SK-N-SH (cell line): ENCODE data around the gene CD276. TPM values are rescaled to one million over a fixed set of nuclear protein-coding genes. Genes with fewer than 3 reads are reported as not detected.

ENCODE experiments used
- CTCF ChIA-PET: fragments of 300-600, 350-600 bp; formaldehyde crosslinking; extraction: SDS; loops from one replicate; lab custom pipeline; 2021; lab: Yijun Ruan, JAX
- POLR2A ChIA-PET: fragments of 350-600 bp; sonication (Branson Sonifier 250); formaldehyde crosslinking; extraction: SDS; loops from one replicate; lab custom pipeline; 2020; ENCODE audit warnings: antibody characterized with exemption, inconsistent platforms; lab: Yijun Ruan, JAX
- DNase-seq: peaks from one replicate; pipeline ENCODE4 v3.0.0; 2012
- H2AFZ ChIP-seq: fragments of 200-600 bp; sonication (generic); 2 replicates; pipeline ENCODE4 v1.8.1; 2016; ENCODE audit warnings: antibody characterized with exemption, mild to moderate bottlenecking, low read depth
- H3F3A ChIP-seq: fragments of 200-600 bp; sonication (generic); replicated peaks from 2 replicates; pipeline ENCODE3; 2016; ENCODE audit warnings: antibody characterized with exemption, mild to moderate bottlenecking; ENCODE audit not compliant: insufficient read depth
- H3K27ac ChIP-seq, 2 experiments: fragments of 200-500 bp in 1 of 2; fragments of 200-600 bp in 1 of 2; sonication (Bioruptor generic) in 1 of 2; sonication (generic), shearing (Covaris generic) in 1 of 2; 2 replicates each; pipeline versions ENCODE4 v1.5.1 to v1.6.1; 2014 to 2016; ENCODE audit warnings: low read depth in 2 of 2, inconsistent platforms in 1 of 2, low read length in 1 of 2, mild to moderate bottlenecking in 1 of 2, mixed read lengths in 1 of 2
- H3K27me3 ChIP-seq: fragments of 200-600 bp; sonication (generic), shearing (Covaris generic); 2 replicates; pipeline ENCODE4 v1.6.1; 2016; ENCODE audit warnings: mixed run types; ENCODE audit not compliant: insufficient read depth
- H3K36me3 ChIP-seq, 2 experiments: fragments of 200-500 bp in 1 of 2; fragments of 200-600 bp in 1 of 2; sonication (Bioruptor generic) in 1 of 2; sonication (generic) in 1 of 2; replicated peaks in 1 of 2; 2 replicates each; pipeline versions ENCODE3 to v1.5.1; 2014 to 2016; ENCODE audit warnings: low read length in 1 of 2, mild to moderate bottlenecking in 1 of 2; ENCODE audit not compliant: insufficient read depth in 2 of 2, control insufficient read depth in 1 of 2
- H3K4me1 ChIP-seq, 2 experiments: fragments of 200-500 bp in 1 of 2; fragments of 200-600 bp in 1 of 2; sonication (Bioruptor generic) in 1 of 2; sonication (generic), shearing (Covaris generic) in 1 of 2; 2 replicates each; pipeline versions ENCODE4 v1.5.1 to v1.6.1; 2014 to 2016; ENCODE audit warnings: low read depth in 1 of 2, low read length in 1 of 2, mixed run types in 1 of 2; ENCODE audit not compliant: insufficient read depth in 2 of 2, control insufficient read depth in 1 of 2
- H3K4me2 ChIP-seq: fragments of 200-600 bp; sonication (generic), shearing (Covaris generic); 2 replicates; pipeline ENCODE4 v1.6.1; 2017; ENCODE audit warnings: mixed run types
- H3K4me3 ChIP-seq, 2 experiments: fragments of 200-500 bp in 1 of 2; fragments of 200-600 bp in 1 of 2; sonication (Bioruptor generic) in 1 of 2; sonication (generic), shearing (Covaris generic) in 1 of 2; 2 replicates each; pipeline versions ENCODE4 v1.5.1 to v1.8.1; 2014 to 2016; ENCODE audit warnings: low read depth in 2 of 2, inconsistent platforms in 1 of 2, low read length in 1 of 2, mild to moderate bottlenecking in 1 of 2, mixed read lengths in 1 of 2, moderate library complexity in 1 of 2
- H3K79me2 ChIP-seq: fragments of 200-600 bp; sonication (generic); 2 replicates; pipeline ENCODE4 v1.8.1; 2017; ENCODE audit warnings: mild to moderate bottlenecking; ENCODE audit not compliant: insufficient read depth
- H3K9ac ChIP-seq: fragments of 200-600 bp; sonication (generic); 2 replicates; pipeline ENCODE4 v1.6.1; 2017; ENCODE audit warnings: mixed run types
- H3K9me2 ChIP-seq: fragments of 200-600 bp; sonication (generic); 2 replicates; pipeline ENCODE4 v1.6.1; 2017; ENCODE audit warnings: mixed run types
- H3K9me3 ChIP-seq: fragments of 200-600 bp; sonication (generic); 2 replicates; pipeline ENCODE4 v1.6.1; 2017; ENCODE audit warnings: mixed run types, mild to moderate bottlenecking, moderate library complexity
- H4K20me1 ChIP-seq: fragments of 200-600 bp; sonication (generic); 2 replicates; pipeline ENCODE4 v1.6.1; 2017; ENCODE audit warnings: mild to moderate bottlenecking, mixed run types; ENCODE audit not compliant: insufficient read depth
- ELF1 ChIP-seq: IDR thresholded peaks from 2 replicates; pipeline ENCODE4 v1.4.0; 2012
- EP300 ChIP-seq, 2 experiments: IDR thresholded peaks; 2 replicates each; pipeline versions ENCODE4 v1.4.0 to v1.6.1; 2012; ENCODE audit warnings: borderline replicate concordance in 1 of 2, low read depth in 1 of 2, low read length in 1 of 2
- FOXM1 ChIP-seq: IDR thresholded peaks from 2 replicates; pipeline ENCODE4 v1.4.0; 2012; ENCODE audit warnings: low read depth, mild to moderate bottlenecking
- GATA2 ChIP-seq: sonication (generic); formaldehyde crosslinking; IDR thresholded peaks from 2 replicates; pipeline ENCODE4 v1.5.0; 2020; ENCODE audit warnings: mild to moderate bottlenecking, missing genetic modification reagents
- JUND ChIP-seq: IDR thresholded peaks from 2 replicates; pipeline ENCODE4 v1.4.0; 2012
- POLR2AphosphoS5 ChIP-seq: IDR thresholded peaks from 2 replicates; pipeline ENCODE4 v1.6.1; 2012; ENCODE audit warnings: low read depth, low read length
- RAD21 ChIP-seq: IDR thresholded peaks from 2 replicates; pipeline ENCODE4 v1.6.1; 2012; ENCODE audit warnings: mild to moderate bottlenecking, low read length
- RCOR1 ChIP-seq: fragments of 150-350 bp; IDR thresholded peaks from 2 replicates; pipeline ENCODE4 v1.6.1; 2017; ENCODE audit warnings: antibody characterized with exemption, low read length
- RFX5 ChIP-seq: IDR thresholded peaks from 2 replicates; pipeline ENCODE4 v1.6.1; 2012; ENCODE audit warnings: mild to moderate bottlenecking, improper control_type of control experiment, low read length
- RXRA ChIP-seq: IDR thresholded peaks from 2 replicates; pipeline ENCODE4 v1.4.0; 2012; ENCODE audit warnings: low read depth, mild to moderate bottlenecking, borderline replicate concordance
- SMC3 ChIP-seq: IDR thresholded peaks from 2 replicates; pipeline ENCODE4 v1.6.1; 2012; ENCODE audit warnings: low read depth, low read length, improper control_type of control experiment
- TAF1 ChIP-seq: IDR thresholded peaks from 2 replicates; pipeline ENCODE4 v1.6.1; 2012; ENCODE audit warnings: low read depth, mild to moderate bottlenecking, low read length, moderate library complexity, borderline replicate concordance
- TCF12 ChIP-seq: IDR thresholded peaks from 2 replicates; pipeline ENCODE4 v1.4.0; 2012
- TEAD4 ChIP-seq: IDR thresholded peaks from 2 replicates; pipeline ENCODE4 v1.4.0; 2012; ENCODE audit warnings: mild to moderate bottlenecking, borderline replicate concordance; ENCODE audit not compliant: insufficient read depth
- USF2 ChIP-seq: fragments of 150-350 bp; IDR thresholded peaks from 2 replicates; pipeline ENCODE4 v1.6.1; 2017; ENCODE audit warnings: antibody characterized with exemption, low read length, low read depth, borderline replicate concordance
- YY1 ChIP-seq: IDR thresholded peaks from 2 replicates; pipeline ENCODE4 v1.4.0; 2012; ENCODE audit warnings: low read depth, mild to moderate bottlenecking
- WGBS: methylation state at CpG from one replicate; pipeline ENCODE4 v1.1.6; 2017; ENCODE audit warnings: low lambda C conversion rate; 5-methylcytosine and 5-hydroxymethylcytosine counted together
- polyA plus RNA-seq, 3 experiments: library from polyadenylated mRNA; depleted of rRNA; stranded (reverse); fragments of >200 nt; gene quantifications; 2 replicates each; pipeline ENCODE4 v1.2.3, GENCODE V29; 2012
- TF ChIP-seq, protein P1 (sequence below): fragments of 200-600 bp; sonication (generic); IDR thresholded peaks from 2 replicates; pipeline ENCODE4 v1.6.1; 2017; ENCODE audit warnings: antibody characterized with exemption, mild to moderate bottlenecking, moderate library complexity
- TF ChIP-seq, protein P2 (sequence below): fragments of 150-350 bp; IDR thresholded peaks from 2 replicates; pipeline ENCODE4 v1.6.1; 2016; ENCODE audit warnings: mild to moderate bottlenecking, low read depth, low read length
- TF ChIP-seq, protein P3 (sequence below): IDR thresholded peaks from 2 replicates; pipeline ENCODE4 v1.4.0; 2012; ENCODE audit warnings: low read depth, borderline replicate concordance

The CD276 gene
- polyA plus RNA-seq, 1 of the 3 experiments (the other 2 are of a cell fraction) = 86.2 TPM

GRCh38 chr15:73683257-73683776, 866 bp upstream of the CD276 start:
- Histone ChIP-seq H3K27ac (peak overlapping the region; percentile 77 to 84), H3K9me2 (no peaks in the 10 kb centered on the region), H3K4me1 (peaks cover 31 to 32% of the 10 kb centered on the region in 2 experiments; a peak in 3 of 4 replicates), H3K9me3 (no peaks in the 10 kb centered on the region), H4K20me1 (peaks cover 28% of the 10 kb centered on the region), H3K4me2 (peak overlapping the region; percentile 97), H3K36me3 (no peaks in the 10 kb centered on the region), H3F3A (peaks cover 18% of the 10 kb centered on the region), H3K9ac (peak overlapping the region; percentile 95; the same call in 1 of the 2 replicates), H3K4me3 (peak overlapping the region; percentile 82 to 89), H3K27me3 (no peaks in the 10 kb centered on the region), H3K79me2 (peaks cover 39% of the 10 kb centered on the region), H2AFZ (peak overlapping the region; percentile 80)
- WGBS = 84% methylated on average over 5 of the region's 7 CpGs
- TF ChIP-seq SMC3 (peak; percentile 34; the same call in 1 of the 2 replicates), TCF12 (0 out of 2 replicates have a peak, but pooled peaks have one; percentile 7), EP300 (IDR thresholded peaks at IDR 0.05; ENCODE audit: borderline replicate concordance in 1 of 2, low read depth in 1 of 2, low read length in 1 of 2) (peak in 1 of 2 experiments; percentile 16; a peak in 1 of 4 replicates), RFX5 (no peak)
- TF ChIP-seq, protein P1, sequence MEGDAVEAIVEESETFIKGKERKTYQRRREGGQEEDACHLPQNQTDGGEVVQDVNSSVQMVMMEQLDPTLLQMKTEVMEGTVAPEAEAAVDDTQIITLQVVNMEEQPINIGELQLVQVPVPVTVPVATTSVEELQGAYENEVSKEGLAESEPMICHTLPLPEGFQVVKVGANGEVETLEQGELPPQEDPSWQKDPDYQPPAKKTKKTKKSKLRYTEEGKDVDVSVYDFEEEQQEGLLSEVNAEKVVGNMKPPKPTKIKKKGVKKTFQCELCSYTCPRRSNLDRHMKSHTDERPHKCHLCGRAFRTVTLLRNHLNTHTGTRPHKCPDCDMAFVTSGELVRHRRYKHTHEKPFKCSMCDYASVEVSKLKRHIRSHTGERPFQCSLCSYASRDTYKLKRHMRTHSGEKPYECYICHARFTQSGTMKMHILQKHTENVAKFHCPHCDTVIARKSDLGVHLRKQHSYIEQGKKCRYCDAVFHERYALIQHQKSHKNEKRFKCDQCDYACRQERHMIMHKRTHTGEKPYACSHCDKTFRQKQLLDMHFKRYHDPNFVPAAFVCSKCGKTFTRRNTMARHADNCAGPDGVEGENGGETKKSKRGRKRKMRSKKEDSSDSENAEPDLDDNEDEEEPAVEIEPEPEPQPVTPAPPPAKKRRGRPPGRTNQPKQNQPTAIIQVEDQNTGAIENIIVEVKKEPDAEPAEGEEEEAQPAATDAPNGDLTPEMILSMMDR = peak; percentile 53
- ChIA-PET POLR2A (interaction anchor here (1.2 kb wide), 1 partner anchor 66 kb away, joined by 4 read pairs; no protein-coding TSS in a partner anchor), CTCF (interaction anchor here (0.7 to 15.1 kb wide), 13 partner anchors 9 to 282 kb away, joined by 3 to 418 read pairs (median 3); no protein-coding TSS in a partner anchor)
- DNase-seq = peak; percentile 83

DNA sequence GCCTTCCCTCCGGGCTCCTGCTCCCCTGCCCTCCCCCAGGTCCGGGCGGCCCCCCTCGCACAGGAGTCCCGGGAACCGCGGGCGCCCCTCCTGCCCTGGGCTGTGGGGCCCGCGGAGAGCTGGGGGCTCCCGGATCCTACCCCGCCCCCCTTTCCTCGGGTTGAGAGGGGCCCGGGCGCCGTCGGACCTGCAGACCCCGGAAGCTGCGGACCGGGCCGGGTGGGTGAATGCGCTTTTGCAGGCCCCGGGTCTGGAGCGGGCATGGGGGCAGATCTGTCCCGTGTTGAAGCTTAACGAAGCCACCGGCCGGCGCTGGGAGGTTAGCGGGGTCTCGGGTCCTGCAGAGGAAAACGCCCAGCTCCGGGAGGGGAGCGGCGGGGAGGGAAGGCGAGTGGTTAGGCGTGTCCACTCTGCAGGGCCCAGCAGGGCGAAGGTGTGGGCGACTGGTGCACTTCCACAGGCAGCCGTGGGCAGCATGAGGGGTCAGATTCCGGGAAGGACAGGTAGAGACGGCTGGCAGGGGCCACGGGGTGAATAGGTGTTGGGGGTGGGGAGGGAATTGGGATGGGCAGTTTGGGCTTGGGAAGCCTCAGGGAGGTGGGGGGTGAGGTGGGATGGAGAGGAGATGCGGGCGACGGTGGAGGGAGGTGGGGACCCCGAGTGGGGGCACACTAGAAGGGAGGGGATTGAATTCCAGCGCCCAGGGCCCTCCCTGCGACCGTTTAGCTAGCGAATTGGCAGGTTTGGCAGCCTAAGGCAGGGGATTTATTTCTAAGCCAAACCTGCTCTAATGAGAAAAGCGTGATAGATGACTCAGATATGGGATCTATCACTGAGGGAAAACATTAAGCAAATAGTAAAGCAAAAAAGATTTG, 635 bp downstream of the CD276 start:
- POLR2A ChIA-PET = interaction anchor here (0.8 to 1.7 kb wide), 6 partner anchors 7 to 133 kb away, joined by 3 to 4 read pairs (median 3); no protein-coding TSS in a partner anchor
- 8% methylated on average over 13 of the region's 52 CpGs for WGBS
- Histone ChIP-seq H3K9ac (peak overlapping the region; percentile 95), H3K27me3 (no peaks in the 10 kb centered on the region), H4K20me1 (peaks cover 43% of the 10 kb centered on the region), H3K27ac (peak overlapping the region; percentile 77 to 84), H3K79me2 (peaks cover 54% of the 10 kb centered on the region), H3K9me2 (no peaks in the 10 kb centered on the region), H3F3A (peaks cover 30% of the 10 kb centered on the region), H3K4me1 (peaks cover 35 to 39% of the 10 kb centered on the region in 2 experiments; a peak in 3 of 4 replicates), H3K9me3 (no peaks in the 10 kb centered on the region), H3K4me2 (peak overlapping the region; percentile 97), H3K4me3 (peak overlapping the region; percentile 82 to 89), H3K36me3 (peaks cover 0 to 2% of the 10 kb centered on the region in 2 experiments), H2AFZ (no peak overlapping the region)
- DNase-seq = peak; percentile 79
- CTCF ChIA-PET = interaction anchor here (0.8 to 15.1 kb wide), 15 partner anchors 8 to 380 kb away, joined by 3 to 418 read pairs (median 3); no protein-coding TSS in a partner anchor
- no peak for TF ChIP-seq RAD21
- no peak for TF ChIP-seq TAF1
- TF ChIP-seq FOXM1 = no peak
- TF ChIP-seq ELF1 = 0 out of 2 replicates have a peak, but pooled peaks have one; percentile 25
- no peak for TF ChIP-seq YY1
- no peak for TF ChIP-seq POLR2AphosphoS5
- no peak for TF ChIP-seq RXRA
- no peak for TF ChIP-seq SMC3
- TF ChIP-seq RCOR1 = no peak
- TF ChIP-seq, protein P2, sequence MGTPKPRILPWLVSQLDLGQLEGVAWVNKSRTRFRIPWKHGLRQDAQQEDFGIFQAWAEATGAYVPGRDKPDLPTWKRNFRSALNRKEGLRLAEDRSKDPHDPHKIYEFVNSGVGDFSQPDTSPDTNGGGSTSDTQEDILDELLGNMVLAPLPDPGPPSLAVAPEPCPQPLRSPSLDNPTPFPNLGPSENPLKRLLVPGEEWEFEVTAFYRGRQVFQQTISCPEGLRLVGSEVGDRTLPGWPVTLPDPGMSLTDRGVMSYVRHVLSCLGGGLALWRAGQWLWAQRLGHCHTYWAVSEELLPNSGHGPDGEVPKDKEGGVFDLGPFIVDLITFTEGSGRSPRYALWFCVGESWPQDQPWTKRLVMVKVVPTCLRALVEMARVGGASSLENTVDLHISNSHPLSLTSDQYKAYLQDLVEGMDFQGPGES = no peak
- TF ChIP-seq TCF12 = no peak
- no peak for TF ChIP-seq RFX5
- TF ChIP-seq, protein P3, sequence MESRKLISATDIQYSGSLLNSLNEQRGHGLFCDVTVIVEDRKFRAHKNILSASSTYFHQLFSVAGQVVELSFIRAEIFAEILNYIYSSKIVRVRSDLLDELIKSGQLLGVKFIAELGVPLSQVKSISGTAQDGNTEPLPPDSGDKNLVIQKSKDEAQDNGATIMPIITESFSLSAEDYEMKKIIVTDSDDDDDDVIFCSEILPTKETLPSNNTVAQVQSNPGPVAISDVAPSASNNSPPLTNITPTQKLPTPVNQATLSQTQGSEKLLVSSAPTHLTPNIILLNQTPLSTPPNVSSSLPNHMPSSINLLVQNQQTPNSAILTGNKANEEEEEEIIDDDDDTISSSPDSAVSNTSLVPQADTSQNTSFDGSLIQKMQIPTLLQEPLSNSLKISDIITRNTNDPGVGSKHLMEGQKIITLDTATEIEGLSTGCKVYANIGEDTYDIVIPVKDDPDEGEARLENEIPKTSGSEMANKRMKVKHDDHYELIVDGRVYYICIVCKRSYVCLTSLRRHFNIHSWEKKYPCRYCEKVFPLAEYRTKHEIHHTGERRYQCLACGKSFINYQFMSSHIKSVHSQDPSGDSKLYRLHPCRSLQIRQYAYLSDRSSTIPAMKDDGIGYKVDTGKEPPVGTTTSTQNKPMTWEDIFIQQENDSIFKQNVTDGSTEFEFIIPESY = no peak
- TF ChIP-seq JUND = no peak
- TF ChIP-seq GATA2 (CRISPR knock-in tag) = 0 out of 2 replicates have a peak, but pooled peaks have one; percentile 30
- TF ChIP-seq USF2 = no peak
- TF ChIP-seq TEAD4 = no peak
